Liver (tissue), 9 donors: Measurements from ENCODE around the gene RAB34. TPM values are rescaled to one million over a fixed set of nuclear protein-coding genes. Genes with fewer than 3 reads are reported as not detected.

Experiments
- DNase-seq: peaks from one replicate; pipeline ENCODE4 v3.0.0-alpha.2; 2017; ENCODE audit warnings: low spot score
- H3K27ac ChIP-seq, 2 donors: one replicate each; pipeline ENCODE4 v1.7.0; 2013; ENCODE audit warnings: inconsistent platforms in 2 of 2, low read length in 2 of 2, control low read depth in 1 of 2, low read depth in 1 of 2, mild to moderate bottlenecking in 1 of 2
- H3K27me3 ChIP-seq, 4 donors: one replicate each; pipeline versions ENCODE4 v1.6.1 to v1.7.0; 2013; ENCODE audit warnings: low read length in 3 of 4, inconsistent platforms in 1 of 4, mild to moderate bottlenecking in 1 of 4, moderate library complexity in 1 of 4; ENCODE audit not compliant: control insufficient read depth in 4 of 4, insufficient read depth in 4 of 4
- H3K36me3 ChIP-seq, 4 donors: one replicate each; pipeline versions ENCODE4 v1.6.1 to v1.7.0; 2013; ENCODE audit warnings: low read length in 3 of 4, mild to moderate bottlenecking in 3 of 4, low read depth in 1 of 4, moderate library complexity in 1 of 4; ENCODE audit not compliant: control insufficient read depth in 4 of 4, insufficient read depth in 3 of 4
- H3K4me1 ChIP-seq, 4 donors: one replicate each; pipeline versions ENCODE4 v1.6.1 to v1.7.0; 2013; ENCODE audit warnings: low read length in 3 of 4, mild to moderate bottlenecking in 3 of 4, moderate library complexity in 1 of 4; ENCODE audit not compliant: control insufficient read depth in 4 of 4, insufficient read depth in 4 of 4
- H3K4me3 ChIP-seq, 3 donors: one replicate each; pipeline versions ENCODE4 v1.6.1 to v1.7.0; 2013; ENCODE audit warnings: low read length in 3 of 3, control low read depth in 1 of 3, low read depth in 1 of 3, mild to moderate bottlenecking in 1 of 3
- H3K9ac ChIP-seq, 2 donors: one replicate each; pipeline ENCODE4 v1.7.0; 2013; ENCODE audit warnings: low read length in 2 of 2, mild to moderate bottlenecking in 2 of 2, moderate library complexity in 2 of 2, control low read depth in 1 of 2, low read depth in 1 of 2
- H3K9me3 ChIP-seq, 4 donors: one replicate each; pipeline versions ENCODE4 v1.6.1 to v1.7.0; 2013; ENCODE audit warnings: low read length in 3 of 4; ENCODE audit not compliant: control insufficient read depth in 4 of 4
- ATF3 ChIP-seq: IDR thresholded peaks from 2 replicates; pipeline ENCODE4 v1.6.1; 2016; ENCODE audit warnings: antibody characterized with exemption
- CTCF ChIP-seq: fragments of 150-350 bp; IDR thresholded peaks from 2 replicates; pipeline ENCODE4 v1.5.1; 2017; ENCODE audit warnings: improper control_type of control experiment, low read depth, low read length; ENCODE audit not compliant: missing input control
- EGR1 ChIP-seq, 2 donors: IDR thresholded peaks; 2 replicates each; pipeline ENCODE4 v1.6.1; 2016 to 2018; ENCODE audit warnings: antibody characterized with exemption in 2 of 2, low read depth in 2 of 2
- FOXA1 ChIP-seq: IDR thresholded peaks from 2 replicates; pipeline ENCODE4 v1.6.1; 2016; ENCODE audit warnings: antibody characterized with exemption
- FOXA2 ChIP-seq: IDR thresholded peaks from 2 replicates; pipeline ENCODE4 v1.6.1; 2016; ENCODE audit warnings: antibody characterized with exemption
- GABPA ChIP-seq, 2 donors: IDR thresholded peaks in 1 of 2; conservative IDR thresholded peaks in 1 of 2; 2 replicates each; pipeline ENCODE4 v1.6.1; 2016; ENCODE audit warnings: antibody characterized with exemption in 2 of 2, mild to moderate bottlenecking in 1 of 2, moderate library complexity in 1 of 2
- HNF4A ChIP-seq, 2 donors: conservative IDR thresholded peaks; 2 replicates each; pipeline ENCODE4 v1.6.1; 2016; ENCODE audit warnings: antibody characterized with exemption in 2 of 2, mild to moderate bottlenecking in 2 of 2
- HNF4G ChIP-seq: IDR thresholded peaks from 2 replicates; pipeline ENCODE4 v1.6.1; 2016; ENCODE audit warnings: antibody characterized with exemption
- JUND ChIP-seq, 2 donors: IDR thresholded peaks; 2 replicates each; pipeline ENCODE4 v1.6.1; 2016; ENCODE audit warnings: antibody characterized with exemption in 2 of 2
- MAX ChIP-seq: IDR thresholded peaks from 2 replicates; pipeline ENCODE4 v1.6.1; 2016; ENCODE audit warnings: antibody characterized with exemption
- NR2F2 ChIP-seq: IDR thresholded peaks from 2 replicates; pipeline ENCODE4 v1.6.1; 2016; ENCODE audit warnings: antibody characterized with exemption
- RAD21 ChIP-seq, 2 donors: IDR thresholded peaks; 2 replicates each; pipeline ENCODE4 v1.6.1; 2016; ENCODE audit warnings: antibody characterized with exemption in 2 of 2, mild to moderate bottlenecking in 2 of 2
- REST ChIP-seq: IDR thresholded peaks from 2 replicates; pipeline ENCODE4 v1.6.1; 2016; ENCODE audit warnings: antibody characterized with exemption, mild to moderate bottlenecking
- RXRA ChIP-seq, 2 donors: IDR thresholded peaks; 2 replicates each; pipeline ENCODE4 v1.6.1; 2017 to 2018; ENCODE audit warnings: antibody characterized with exemption in 2 of 2, mild to moderate bottlenecking in 1 of 2
- SP1 ChIP-seq: IDR thresholded peaks from 2 replicates; pipeline ENCODE4 v1.6.1; 2018; ENCODE audit warnings: antibody characterized with exemption, mild to moderate bottlenecking
- TAF1 ChIP-seq: conservative IDR thresholded peaks from 2 replicates; pipeline ENCODE4 v1.6.1; 2016; ENCODE audit warnings: antibody characterized with exemption, mild to moderate bottlenecking
- YY1 ChIP-seq: IDR thresholded peaks from 2 replicates; pipeline ENCODE4 v1.6.1; 2016; ENCODE audit warnings: antibody characterized with exemption, mild to moderate bottlenecking
- ZBTB33 ChIP-seq: IDR thresholded peaks from 2 replicates; pipeline ENCODE4 v1.6.1; 2016; ENCODE audit warnings: antibody characterized with exemption
- WGBS: extraction: QIAGEN DNeasy Blood & Tissue Kit; methylation state at CpG from one replicate; pipeline ENCODE4 v1.1.7; 2013; 5-methylcytosine and 5-hydroxymethylcytosine counted together
- polyA plus RNA-seq, 2 donors: library from polyadenylated mRNA; stranded (reverse) in 1 of 2; unstranded in 1 of 2; fragments of 200-250 nt in 1 of 2; fragments of >200 nt in 1 of 2; fragmentation: Nextera tagmentation in 1 of 2; extraction: Ambion mirVana in 1 of 2; gene quantifications; one replicate each; pipeline versions ENCODE4 v1.2.1 to v1.2.3, GENCODE V29; 2013 to 2015
- total RNA-seq, 2 donors: library from RNA; depleted of rRNA; stranded (reverse); fragments of >200 nt; gene quantifications; one replicate each; pipeline ENCODE4 v1.2.3, GENCODE V29; 2014
- donor health status: healthy.
- donor health status: healthy.
- donor health status: healthy.
- donor health status: healthy.
- donor health status: healthy.

The RAB34 gene
- total and polyA plus RNA-seq, 4 donors = 4.5 to 14.3 (median 7.6) TPM

GRCh38 chr17:28689011-28689410, 28.7 kb downstream of the RAB34 start (continued):
- TF ChIP-seq MAX = no peak
- no peak for TF ChIP-seq EGR1 (IDR thresholded peaks at IDR 0.05; ENCODE audit: low read depth in 2 of 2)

- WGBS = 86% methylated on average over 4 of the region's 4 CpGs
- no peak overlapping the region for H3K27ac ChIP-seq
- no peaks in the 10 kb centered on the region for H3K4me1 ChIP-seq
- no peak overlapping the region for H3K4me3 ChIP-seq
- TF ChIP-seq HNF4A (conservative IDR thresholded peaks at IDR 0.05) = peak; percentile 23 to 57
- no peak for TF ChIP-seq SP1
- no peak for TF ChIP-seq YY1
- H3K9ac ChIP-seq = no peak overlapping the region
- H3K27me3 ChIP-seq = no peaks in the 10 kb centered on the region
- H3K9me3 ChIP-seq = no peaks in the 10 kb centered on the region
- peaks cover 16 to 82% (median 67%) of the 10 kb centered on the region in 4 donors for H3K36me3 ChIP-seq
- no peak for DNase-seq
Measured at GRCh38 chr17:28688481-28688880, 29.2 kb downstream of the RAB34 start.

- no peak for DNase-seq
- Histone ChIP-seq H3K9ac (no peak overlapping the region), H3K9me3 (no peaks in the 10 kb centered on the region), H3K4me1 (no peaks in the 10 kb centered on the region), H3K36me3 (peaks cover 31 to 97% (median 86%) of the 10 kb centered on the region in 4 donors), H3K27ac (no peak overlapping the region), H3K4me3 (no peak overlapping the region), H3K27me3 (no peaks in the 10 kb centered on the region)
- TF ChIP-seq MAX = no peak
- no peak for TF ChIP-seq SP1
- no peak for TF ChIP-seq REST
- no peak for TF ChIP-seq FOXA2
- TF ChIP-seq TAF1 = no peak
- no peak for TF ChIP-seq EGR1 (IDR thresholded peaks at IDR 0.05; ENCODE audit: low read depth in 2 of 2)
- TF ChIP-seq RAD21 (IDR thresholded peaks at IDR 0.05) = no peak
- no peak for TF ChIP-seq ATF3
- TF ChIP-seq ZBTB33 = no peak
- TF ChIP-seq CTCF = no peak
- TF ChIP-seq FOXA1 = no peak
- TF ChIP-seq RXRA (IDR thresholded peaks at IDR 0.05) = no peak
- no peak for TF ChIP-seq GABPA (IDR thresholded peaks at IDR 0.05 in 1 of 2, conservative IDR thresholded peaks at IDR 0.05 in 1 of 2)
- TF ChIP-seq JUND (IDR thresholded peaks at IDR 0.05) = no peak
- no peak for TF ChIP-seq YY1
- TF ChIP-seq HNF4G = no peak
- no peak for TF ChIP-seq NR2F2
- WGBS = 91% methylated on average over 4 of the region's 4 CpGs
Measured at GRCh38 chr17:28686296-28686695, 31.4 kb downstream of the RAB34 start.
